GM21390 (cell line): ENCODE results near the gene PRR33.

Source experiments
- ATAC-seq: cut with Tn5 transposase; IDR thresholded peaks from one replicate; pipeline ENCODE4 v1.9.1; 2021; ENCODE audit not compliant: unreplicated experiment

Gene PRR33

GRCh38 chr11:1917523-1918435, 26.1 kb upstream of the PRR33 start:
- no peak for ATAC-seq

GRCh38 chr11:1916986-1917522, 25.4 kb upstream of the PRR33 start:
- no peak for ATAC-seq

- ATAC-seq: no peak
These were observed 24.7 kb upstream of the PRR33 start for GRCh38 chr11:1916132-1916985.

- ATAC-seq: no peak
These were observed 24.1 kb upstream of the PRR33 start for GRCh38 chr11:1915795-1916131.

- ATAC-seq: no peak
These were observed 21.8 kb upstream of the PRR33 start for GRCh38 chr11:1913271-1914060.

GRCh38 chr11:1912289-1912878, 20.7 kb upstream of the PRR33 start:
- ATAC-seq: no peak

GRCh38 chr11:1909524-1909923, 17.8 kb upstream of the PRR33 start:
- no peak for ATAC-seq

GRCh38 chr11:1908618-1909017, 16.9 kb upstream of the PRR33 start:
- no peak for ATAC-seq

GRCh38 chr11:1906611-1907423, 15.1 kb upstream of the PRR33 start:
- ATAC-seq: no peak

GRCh38 chr11:1906181-1906580, 14.5 kb upstream of the PRR33 start:
- ATAC-seq: no peak

GRCh38 chr11:1899686-1900085, 8.0 kb upstream of the PRR33 start:
- no peak for ATAC-seq

- ATAC-seq: no peak
These were observed 7.4 kb upstream of the PRR33 start for GRCh38 chr11:1899090-1899489.

GRCh38 chr11:1896923-1897322, 5.2 kb upstream of the PRR33 start:
- no peak for ATAC-seq

- ATAC-seq: no peak
These were observed 4.8 kb upstream of the PRR33 start for GRCh38 chr11:1896468-1896867.

GRCh38 chr11:1894759-1895158, 3.1 kb upstream of the PRR33 start:
- ATAC-seq: no peak

- ATAC-seq: no peak
These were observed 2.1 kb upstream of the PRR33 start for GRCh38 chr11:1893581-1894359.

GRCh38 chr11:1892558-1892957, 863 bp upstream of the PRR33 start:
- ATAC-seq: no peak

- no peak for ATAC-seq
These were observed 421 bp upstream of the PRR33 start for GRCh38 chr11:1892116-1892515.
